ENCODE data around the gene LCE2C. TPM values are rescaled to one million over a fixed set of nuclear protein-coding genes. Genes with fewer than 3 reads are reported as not detected.
"Not testable (repeated sequence)": the region's sequence is repeated elsewhere in the genome, so short reads cannot be mapped to it uniquely, and the experiment has no call there.

The LCE2C gene
- total RNA-seq (not detected), polyA plus RNA-seq (not detected)
- long read RNA-seq, donor 1, result 0 reads
- long read RNA-seq, donor 2, result 0 reads
- long read RNA-seq, donor 3, result 0 reads
- long read RNA-seq, donor 4, result 0 reads
- long read RNA-seq, donor 5, result 0 reads
- long read RNA-seq, donor 6, result 0 reads
- long read RNA-seq, donor 7, result 0 reads
- long read RNA-seq, donor 8, result 0 reads
- long read RNA-seq, donor 9, result 0 reads
- long read RNA-seq, donor 10, result 0 reads

- 75 to 83% (median 81%) methylated on average over 2 to 3 of the region's 3 CpGs; no CpG with 5 or more reads in 1 of the 4 donors for whole genome bisulfite sequencing, 4 donors
- H3K27ac ChIP-seq; H3K36me3 ChIP-seq (replicated peaks in 1 of 2); H3K4me3 ChIP-seq; DNase-seq; H3K4me1 ChIP-seq (replicated peaks in 1 of 2); H3K9me3 ChIP-seq (replicated peaks in 1 of 3); intact Hi-C loops (cut with DNase I); H3K27me3 ChIP-seq: not testable (repeated sequence)
Observed at GRCh38 chr1:152674983-152675382, at the start of gene LCE2C. Gene LCE2C (plus strand): TSS chr1:152675279. CDS start chr1:152676016, 737 bp downstream.

- no peaks in the 10 kb centered on the region for H3K4me1 ChIP-seq (replicated peaks in 1 of 2)
- H3K4me3 ChIP-seq, result no peak overlapping the region
- no peak for DNase-seq
- WGBS, 4 donors, result 60 to 75% (median 67%) methylated on average over 1 of the region's 1 CpG
- intact Hi-C loops (cut with DNase I), result no loop called here
- H3K9me3 ChIP-seq (replicated peaks in 1 of 3), result no peaks in the 10 kb centered on the region
- H3K27ac ChIP-seq, result no peak overlapping the region
- no peaks in the 10 kb centered on the region for H3K36me3 ChIP-seq (replicated peaks in 1 of 2)
- TF ChIP-seq CTCF (IDR thresholded peaks at IDR 0.05), result no peak
- no peaks in the 10 kb centered on the region for H3K27me3 ChIP-seq
Observed at GRCh38 chr1:152626744-152627143, 48.3 kb upstream of the LCE2C start.

GRCh38 chr1:152630596-152630995 lies 44.5 kb upstream of the LCE2C start:
- Histone ChIP-seq H3K27me3 (no peaks in the 10 kb centered on the region), H3K4me1 (replicated peaks in 1 of 2) (no peaks in the 10 kb centered on the region), H3K9me3 (replicated peaks in 1 of 3) (no peaks in the 10 kb centered on the region), H3K36me3 (replicated peaks in 1 of 2) (no peaks in the 10 kb centered on the region), H3K4me3 (no peak overlapping the region), H3K27ac (no peak overlapping the region)
- 80 to 92% (median 88%) methylated on average over 3 of the region's 3 CpGs for WGBS, 4 donors
- no peak for TF ChIP-seq POLR2A (IDR thresholded peaks at IDR 0.05)
- no peak for TF ChIP-seq CTCF (IDR thresholded peaks at IDR 0.05)
- DNase-seq, result no peak
- intact Hi-C loops (cut with DNase I), result no loop called here

- no peak for TF ChIP-seq POLR2A (IDR thresholded peaks at IDR 0.05)
- no peak for TF ChIP-seq CTCF (IDR thresholded peaks at IDR 0.05)
- WGBS, 4 donors, result 55 to 83% (median 77%) methylated on average over 1 of the region's 1 CpG
- DNase-seq, result no peak
Observed at GRCh38 chr1:152640351-152640750, 34.7 kb upstream of the LCE2C start.

GRCh38 chr1:152643945-152644344 lies 31.1 kb upstream of the LCE2C start:
- TF ChIP-seq CTCF (IDR thresholded peaks at IDR 0.05) (no peak), POLR2A (IDR thresholded peaks at IDR 0.05) (no peak)
- 48 to 63% (median 50%) methylated on average over 3 of the region's 3 CpGs for WGBS, 4 donors
- Histone ChIP-seq H3K36me3 (replicated peaks in 1 of 2) (no peaks in the 10 kb centered on the region), H3K4me3 (no peak overlapping the region), H3K9me3 (replicated peaks in 1 of 3) (no peaks in the 10 kb centered on the region), H3K27me3 (no peaks in the 10 kb centered on the region), H3K4me1 (replicated peaks in 1 of 2) (no peaks in the 10 kb centered on the region), H3K27ac (no peak overlapping the region)
- DNase-seq, result no peak
- intact Hi-C loops (cut with DNase I), result no loop called here

More at GRCh38 chr1:152640351-152640750, 34.7 kb upstream of the LCE2C start:
- H3K27me3 ChIP-seq, result no peaks in the 10 kb centered on the region
- no peaks in the 10 kb centered on the region for H3K4me1 ChIP-seq (replicated peaks in 1 of 2)
- intact Hi-C loops (cut with DNase I), result no loop called here
- no peaks in the 10 kb centered on the region for H3K36me3 ChIP-seq (replicated peaks in 1 of 2)
- no peak overlapping the region for H3K27ac ChIP-seq
- no peak overlapping the region for H3K4me3 ChIP-seq
- no peaks in the 10 kb centered on the region for H3K9me3 ChIP-seq (replicated peaks in 1 of 3)

Data from adrenal gland (tissue), 19 donors.